ENCODE results near the gene ALG9. TPM values are rescaled to one million over a fixed set of nuclear protein-coding genes. Genes with fewer than 3 reads are reported as not detected.

Gene ALG9
- total RNA-seq, 1 donor from 2014 or later = 36.9 TPM

GRCh38 chr11:111741751-111742150 is 129.6 kb downstream of the ALG9 start:
- no peak for DNase-seq (ENCODE audit: low spot score)
- H3K9me3 Mint-ChIP-seq = no peaks in the 10 kb centered on the region
- no peaks in the 10 kb centered on the region for H3K27me3 ChIP-seq
- peaks cover 18% of the 10 kb centered on the region for H4K20me1 ChIP-seq (ENCODE audit: low read depth)
- peaks cover 1% of the 10 kb centered on the region for H3K27me3 Mint-ChIP-seq (ENCODE audit: insufficient read depth, low read depth)
- H3K4me1 Mint-ChIP-seq = peaks cover 21% of the 10 kb centered on the region
- no peak overlapping the region for H2AFZ ChIP-seq (replicated peaks)
- no peaks in the 10 kb centered on the region for H3K79me2 ChIP-seq (ENCODE audit: low read depth)
- no peaks in the 10 kb centered on the region for H3K9me3 ChIP-seq (ENCODE audit: low read depth)
- TF ChIP-seq EZH2phosphoT487 (IDR thresholded peaks at IDR 0.05) (no peak), CTCF (IDR thresholded peaks at IDR 0.05) (no peak), EZH2 (IDR thresholded peaks at IDR 0.05) (no peak)
- no peak overlapping the region for H3K9ac ChIP-seq
- peaks cover 17% of the 10 kb centered on the region for H3F3A ChIP-seq (ENCODE audit: low read depth)
- H3K4me1 ChIP-seq = peaks cover 8% of the 10 kb centered on the region
- peaks cover 39% of the 10 kb centered on the region for H3K36me3 Mint-ChIP-seq
- no peak overlapping the region for H3K4me3 Mint-ChIP-seq
- H3K4me3 ChIP-seq = no peak overlapping the region
- H3K27ac Mint-ChIP-seq = no peak overlapping the region
- no peak overlapping the region for H3K27ac ChIP-seq
- H3K36me3 ChIP-seq = peaks cover 28% of the 10 kb centered on the region
- H3K4me2 ChIP-seq = no peak overlapping the region

GRCh38 chr11:111739299-111739698 is 132.1 kb downstream of the ALG9 start:
- Histone ChIP-seq H3K9me3 (ENCODE audit: low read depth) (no peaks in the 10 kb centered on the region), H3K4me3 (no peak overlapping the region), H3F3A (ENCODE audit: low read depth) (peaks cover 17% of the 10 kb centered on the region), H3K36me3 (peaks cover 16% of the 10 kb centered on the region), H3K27ac (no peak overlapping the region), H3K27me3 (no peaks in the 10 kb centered on the region), H3K9ac (no peak overlapping the region), H3K4me1 (peaks cover 8% of the 10 kb centered on the region), H2AFZ (replicated peaks) (no peak overlapping the region), H3K4me2 (no peak overlapping the region), H4K20me1 (ENCODE audit: low read depth) (peaks cover 18% of the 10 kb centered on the region), H3K79me2 (ENCODE audit: low read depth) (no peaks in the 10 kb centered on the region)
- TF ChIP-seq CTCF (IDR thresholded peaks at IDR 0.05) (no peak), EZH2 (IDR thresholded peaks at IDR 0.05) (no peak), EZH2phosphoT487 (IDR thresholded peaks at IDR 0.05) (no peak)
- Mint-ChIP-seq H3K4me3 (no peak overlapping the region), H3K4me1 (peaks cover 44% of the 10 kb centered on the region), H3K36me3 (peaks cover 25% of the 10 kb centered on the region), H3K27me3 (ENCODE audit: insufficient read depth, low read depth) (peaks cover 2% of the 10 kb centered on the region), H3K27ac (no peak overlapping the region), H3K9me3 (no peaks in the 10 kb centered on the region)
- DNase-seq (ENCODE audit: low spot score) = no peak

DNA sequence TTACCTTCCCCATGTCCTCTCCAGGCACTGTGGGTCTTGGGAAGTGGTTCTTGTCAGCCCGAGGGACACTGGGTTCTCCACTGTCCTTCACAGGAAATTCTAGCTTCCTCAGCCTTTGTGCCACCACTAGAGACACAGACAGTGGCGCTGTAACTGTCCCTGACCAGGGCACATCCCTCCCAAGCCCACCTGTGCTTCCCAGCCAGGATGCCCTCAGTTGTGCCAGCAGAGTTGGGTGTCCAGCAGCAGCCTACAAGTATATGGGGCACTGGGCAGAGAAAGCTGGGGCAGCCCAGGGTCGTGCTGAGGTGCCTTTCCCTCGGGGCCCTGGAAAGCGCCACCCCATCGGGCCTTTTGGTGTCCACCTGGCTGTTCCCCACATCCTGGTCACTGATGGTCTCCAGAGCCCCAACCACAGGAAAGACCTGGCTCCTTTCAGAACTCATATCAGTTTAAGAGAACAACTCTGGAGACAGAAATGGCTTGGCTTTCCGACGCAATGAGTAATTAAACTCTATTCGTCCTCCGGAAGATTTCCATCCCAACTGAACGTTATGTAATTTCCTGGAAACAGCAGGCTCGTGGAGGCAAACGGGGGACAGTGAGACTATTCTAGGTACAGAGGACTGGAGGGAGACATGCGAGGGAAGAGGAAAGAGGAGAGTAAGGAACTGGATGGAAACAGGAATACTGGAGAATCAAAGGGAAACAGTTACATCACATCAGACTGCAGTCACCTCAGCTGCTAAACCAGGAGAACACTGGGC is 133.8 kb downstream of the ALG9 start:
- peaks cover 54% of the 10 kb centered on the region for H3K4me1 Mint-ChIP-seq

More for the DNA sequence above, 133.8 kb downstream of the ALG9 start:
- peaks cover 18% of the 10 kb centered on the region for H4K20me1 ChIP-seq (ENCODE audit: low read depth)
- no peaks in the 10 kb centered on the region for H3K9me3 ChIP-seq (ENCODE audit: low read depth)
- H2AFZ ChIP-seq (replicated peaks) = no peak overlapping the region
- DNase-seq (ENCODE audit: low spot score) = no peak
- peaks cover 11% of the 10 kb centered on the region for H3K36me3 ChIP-seq
- peaks cover 22% of the 10 kb centered on the region for H3K4me1 ChIP-seq
- H3K9ac ChIP-seq = no peak overlapping the region
- TF ChIP-seq CTCF (IDR thresholded peaks at IDR 0.05) (no peak), EZH2phosphoT487 (IDR thresholded peaks at IDR 0.05) (no peak), EZH2 (IDR thresholded peaks at IDR 0.05) (no peak)
- Mint-ChIP-seq H3K27me3 (ENCODE audit: insufficient read depth, low read depth) (peaks cover 2% of the 10 kb centered on the region), H3K36me3 (peaks cover 23% of the 10 kb centered on the region), H3K9me3 (no peaks in the 10 kb centered on the region), H3K27ac (peak overlapping the region; percentile 86), H3K4me3 (no peak overlapping the region)
- no peaks in the 10 kb centered on the region for H3K27me3 ChIP-seq
- H3F3A ChIP-seq (ENCODE audit: low read depth) = peaks cover 24% of the 10 kb centered on the region
- no peaks in the 10 kb centered on the region for H3K79me2 ChIP-seq (ENCODE audit: low read depth)
- H3K4me2 ChIP-seq = no peak overlapping the region
- no peak overlapping the region for H3K4me3 ChIP-seq
- no peak overlapping the region for H3K27ac ChIP-seq

Measured in neural progenitor cell (in vitro differentiated cells).